ENCODE data around the gene BPIFB4.

GRCh38 chr20:33054381-33054780 is 25.1 kb upstream of the BPIFB4 start:
- no peak for TF ChIP-seq POLR2AphosphoS5 (IDR thresholded peaks at IDR 0.05; ENCODE audit: borderline replicate concordance, low read depth, low read length)
- TF ChIP-seq EZH2 (IDR thresholded peaks at IDR 0.05), result no peak
- TF ChIP-seq FOXP2 (optimal IDR thresholded peaks at IDR 0.05; ENCODE audit: control extremely low read depth, extremely low read length, insufficient read depth), result no peak
